ENCODE data around the gene ESRP2.

The ESRP2 gene

GRCh38 chr16:68200088-68200783 is 35.7 kb downstream of the ESRP2 start:
- H3K27me3 ChIP-seq = no peaks in the 10 kb centered on the region
- 0 out of 2 replicates have a peak overlapping the region, but pooled peaks have one; percentile 9 for H3K27ac ChIP-seq
- no peak for TF ChIP-seq Cebpa-rat (IDR thresholded peaks at IDR 0.05)
- H3K4me2 ChIP-seq = no peak overlapping the region
- H3K4me1 ChIP-seq = peaks cover 27% of the 10 kb centered on the region
- H3K9ac ChIP-seq = no peak overlapping the region
- H3K36me3 ChIP-seq = peaks cover 30% of the 10 kb centered on the region
- no peaks in the 10 kb centered on the region for H3K9me3 ChIP-seq
- peaks cover 35% of the 10 kb centered on the region for H4K20me1 ChIP-seq
- no peak overlapping the region for H3K4me3 ChIP-seq

- Histone ChIP-seq H3K27me3 (no peaks in the 10 kb centered on the region), H3K36me3 (peaks cover 46% of the 10 kb centered on the region), H3K4me1 (peaks cover 25% of the 10 kb centered on the region), H3K27ac (no peak overlapping the region), H3K4me3 (no peak overlapping the region), H4K20me1 (peaks cover 22% of the 10 kb centered on the region), H3K9ac (no peak overlapping the region), H3K4me2 (no peak overlapping the region), H3K9me3 (no peaks in the 10 kb centered on the region)
- no peak for TF ChIP-seq Cebpa-rat (IDR thresholded peaks at IDR 0.05)
Observed at GRCh38 chr16:68197250-68197649, 38.7 kb downstream of the ESRP2 start.

DNA sequence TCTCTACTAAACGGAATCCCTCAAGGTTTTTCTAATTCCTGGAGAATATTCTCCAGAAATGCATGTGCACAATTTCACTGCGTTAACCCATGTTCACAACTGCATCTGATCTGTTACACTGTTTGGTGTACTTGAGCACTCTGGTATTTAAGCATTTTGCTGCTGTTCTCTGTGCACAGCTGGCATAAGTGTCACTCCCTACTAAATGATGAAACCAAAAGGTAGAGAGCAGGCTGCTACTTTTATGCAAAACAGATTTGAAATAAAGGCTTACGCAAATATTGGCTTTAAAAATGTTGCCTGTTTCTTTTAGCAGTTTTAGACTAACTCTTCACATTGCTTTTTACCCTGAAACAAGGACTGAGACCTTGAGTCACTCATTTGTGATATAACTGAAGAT is 41.7 kb downstream of the ESRP2 start:
- Histone ChIP-seq H3K36me3 (peaks cover 74% of the 10 kb centered on the region), H3K27ac (no peak overlapping the region), H3K9me3 (no peaks in the 10 kb centered on the region), H3K4me2 (no peak overlapping the region), H3K4me1 (no peaks in the 10 kb centered on the region), H3K27me3 (no peaks in the 10 kb centered on the region), H3K4me3 (no peak overlapping the region), H4K20me1 (no peaks in the 10 kb centered on the region; the same call in 1 of the 2 replicates), H3K9ac (no peak overlapping the region)
- no peak for TF ChIP-seq Cebpa-rat (IDR thresholded peaks at IDR 0.05)

GRCh38 chr16:68190736-68191510 is 45.0 kb downstream of the ESRP2 start:
- Histone ChIP-seq H3K4me1 (no peaks in the 10 kb centered on the region), H4K20me1 (no peaks in the 10 kb centered on the region; the same call in 1 of the 2 replicates), H3K36me3 (peaks cover 88% of the 10 kb centered on the region), H3K9ac (no peak overlapping the region), H3K9me3 (peaks cover 23% of the 10 kb centered on the region), H3K4me3 (no peak overlapping the region), H3K27me3 (no peaks in the 10 kb centered on the region), H3K27ac (no peak overlapping the region), H3K4me2 (no peak overlapping the region)
- no peak for TF ChIP-seq Cebpa-rat (IDR thresholded peaks at IDR 0.05)

- Histone ChIP-seq H3K36me3 (peaks cover 92% of the 10 kb centered on the region), H3K9ac (no peak overlapping the region), H3K4me3 (no peak overlapping the region), H3K4me1 (no peaks in the 10 kb centered on the region), H3K27me3 (no peaks in the 10 kb centered on the region), H4K20me1 (no peaks in the 10 kb centered on the region; the same call in 1 of the 2 replicates), H3K4me2 (no peak overlapping the region), H3K27ac (no peak overlapping the region), H3K9me3 (peaks cover 28% of the 10 kb centered on the region)
- no peak for TF ChIP-seq Cebpa-rat (IDR thresholded peaks at IDR 0.05)
Observed at GRCh38 chr16:68190081-68190480, 45.8 kb downstream of the ESRP2 start.

DNA sequence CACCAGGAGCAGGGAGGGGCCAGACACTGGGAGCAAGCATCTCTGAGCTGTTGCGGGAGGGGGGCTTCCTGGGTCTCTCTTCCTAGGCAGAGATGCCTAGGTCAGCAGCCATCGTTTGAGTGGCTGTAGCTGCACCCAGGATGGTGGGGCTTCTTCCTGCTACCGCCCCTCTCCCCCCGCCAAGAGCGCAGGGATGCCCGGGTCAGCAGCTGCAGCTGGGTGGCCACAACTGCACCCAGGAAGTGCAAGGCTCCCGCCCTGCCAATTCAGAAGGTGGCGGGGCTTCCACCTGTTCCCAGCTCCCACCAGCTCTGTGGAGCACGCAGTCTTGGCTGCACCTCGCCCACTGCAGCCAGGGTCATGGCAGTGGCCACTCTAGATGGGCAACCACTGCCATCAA is 47.8 kb downstream of the ESRP2 start:
- Histone ChIP-seq H3K9ac (no peak overlapping the region), H3K4me1 (no peaks in the 10 kb centered on the region), H3K27me3 (no peaks in the 10 kb centered on the region), H3K36me3 (peaks cover 96% of the 10 kb centered on the region), H4K20me1 (no peaks in the 10 kb centered on the region; the same call in 1 of the 2 replicates), H3K4me2 (no peak overlapping the region), H3K27ac (no peak overlapping the region), H3K4me3 (no peak overlapping the region), H3K9me3 (peaks cover 30% of the 10 kb centered on the region)
- no peak for TF ChIP-seq Cebpa-rat (IDR thresholded peaks at IDR 0.05)

- H4K20me1 ChIP-seq = no peaks in the 10 kb centered on the region
- TF ChIP-seq Cebpa-rat (IDR thresholded peaks at IDR 0.05) = no peak
- peaks cover 30% of the 10 kb centered on the region for H3K9me3 ChIP-seq
- no peak overlapping the region for H3K4me3 ChIP-seq
- no peaks in the 10 kb centered on the region for H3K27me3 ChIP-seq
- no peak overlapping the region for H3K4me2 ChIP-seq
- no peaks in the 10 kb centered on the region for H3K4me1 ChIP-seq
- H3K27ac ChIP-seq = no peak overlapping the region
- H3K36me3 ChIP-seq = peaks cover 96% of the 10 kb centered on the region
- H3K9ac ChIP-seq = no peak overlapping the region
Observed at GRCh38 chr16:68187505-68187904, 48.4 kb downstream of the ESRP2 start.

GRCh38 chr16:68186877-68187276 is 49.0 kb downstream of the ESRP2 start:
- Histone ChIP-seq H3K27ac (no peak overlapping the region), H4K20me1 (no peaks in the 10 kb centered on the region), H3K27me3 (no peaks in the 10 kb centered on the region), H3K9me3 (peaks cover 30% of the 10 kb centered on the region), H3K9ac (no peak overlapping the region), H3K36me3 (peaks cover 98% of the 10 kb centered on the region), H3K4me2 (no peak overlapping the region), H3K4me1 (no peaks in the 10 kb centered on the region), H3K4me3 (no peak overlapping the region)
- no peak for TF ChIP-seq Cebpa-rat (IDR thresholded peaks at IDR 0.05)

DNA sequence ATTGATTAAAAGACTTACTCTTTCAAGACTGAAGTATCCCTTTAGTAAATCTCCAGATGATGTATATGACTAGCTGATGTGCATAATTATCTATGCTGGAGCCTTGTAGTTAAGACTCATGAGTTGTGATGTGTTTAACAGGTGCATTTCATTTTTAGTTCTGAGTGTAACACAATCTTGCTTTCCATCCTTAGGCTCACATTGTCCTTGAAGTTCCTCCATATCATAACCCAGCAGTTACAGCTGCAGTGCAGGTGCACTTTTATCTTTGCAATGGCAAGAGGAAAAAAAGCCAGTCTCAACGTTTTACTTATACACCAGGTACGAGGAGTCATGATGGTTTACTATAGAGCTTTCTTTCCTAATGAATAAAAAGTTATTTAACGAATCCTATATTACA is 52.9 kb downstream of the ESRP2 start:
- Histone ChIP-seq H3K4me1 (no peaks in the 10 kb centered on the region), H4K20me1 (no peaks in the 10 kb centered on the region; the same call in 1 of the 2 replicates), H3K27ac (no peak overlapping the region), H3K4me3 (no peak overlapping the region), H3K9me3 (peaks cover 26% of the 10 kb centered on the region), H3K27me3 (no peaks in the 10 kb centered on the region), H3K4me2 (no peak overlapping the region), H3K9ac (no peak overlapping the region), H3K36me3 (peaks cover 96% of the 10 kb centered on the region)
- TF ChIP-seq Cebpa-rat (IDR thresholded peaks at IDR 0.05) = no peak

DNA sequence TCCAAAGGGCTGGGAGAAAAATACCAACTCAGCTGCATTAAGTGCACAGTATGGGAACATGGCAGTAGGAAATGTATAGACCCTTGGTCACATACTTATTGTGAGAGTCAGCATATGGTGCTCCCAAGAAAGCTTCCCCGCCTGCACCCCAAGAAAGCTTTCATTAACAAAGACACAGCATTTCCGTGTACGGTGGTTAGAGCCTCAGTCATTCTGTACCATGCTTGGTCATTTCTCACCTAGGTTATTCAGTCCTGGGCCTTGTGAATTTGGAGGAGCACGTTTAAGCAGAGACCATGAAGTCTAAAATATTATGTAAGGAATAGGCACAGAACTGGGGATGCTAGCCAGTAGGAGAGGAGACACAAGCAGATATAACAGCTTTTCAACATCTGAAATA is 56.1 kb downstream of the ESRP2 start:
- no peaks in the 10 kb centered on the region for H3K4me1 ChIP-seq
- no peak overlapping the region for H3K9ac ChIP-seq
- H3K9me3 ChIP-seq = peaks cover under 1% of the 10 kb centered on the region; the same call in 1 of the 2 replicates
- H4K20me1 ChIP-seq = no peaks in the 10 kb centered on the region; the same call in 1 of the 2 replicates
- peaks cover 86% of the 10 kb centered on the region for H3K36me3 ChIP-seq
- no peaks in the 10 kb centered on the region for H3K27me3 ChIP-seq
- TF ChIP-seq Cebpa-rat (IDR thresholded peaks at IDR 0.05) = no peak
- H3K4me3 ChIP-seq = no peak overlapping the region
- H3K27ac ChIP-seq = no peak overlapping the region
- no peak overlapping the region for H3K4me2 ChIP-seq

Data from BLaER1 (cell line).